SU-DHL-6 (cell line): ENCODE results near the gene RNF220.

Experiments used
- H2AFZ ChIP-seq: fragments of 200-600 bp; sonication (generic); 2 replicates; pipeline ENCODE4 v1.6.1; 2014; ENCODE audit warnings: low read depth, mild to moderate bottlenecking, moderate library complexity, mixed read lengths, antibody characterized with exemption, low read length; ENCODE audit not compliant: severe bottlenecking
- H3F3A ChIP-seq: fragments of 200-600 bp; shearing (Covaris generic); 2 replicates; pipeline ENCODE4 v1.6.0; 2016; ENCODE audit warnings: antibody characterized with exemption, mild to moderate bottlenecking; ENCODE audit not compliant: insufficient read depth
- H3K27ac ChIP-seq: fragments of 200-600 bp; sonication (generic); 2 replicates; pipeline ENCODE4 v1.5.1; 2016; ENCODE audit warnings: low read depth, mild to moderate bottlenecking, low read length, moderate library complexity, mixed read lengths
- H3K27me3 ChIP-seq: fragments of 200-600 bp; sonication (generic), shearing (Covaris generic); 2 replicates; pipeline ENCODE4 v1.6.0; 2014; ENCODE audit warnings: mild to moderate bottlenecking, low read length
- H3K36me3 ChIP-seq: fragments of 200-600 bp; sonication (generic); 2 replicates; pipeline ENCODE4 v1.6.1; 2014; ENCODE audit warnings: mild to moderate bottlenecking, low read length, mixed read lengths
- H3K4me2 ChIP-seq: fragments of 300-600, 200-600 bp; shearing (Covaris generic), sonication (generic); 2 replicates; pipeline ENCODE4 v1.6.0; 2014; ENCODE audit warnings: low read length, low read depth, mild to moderate bottlenecking; ENCODE audit not compliant: poor library complexity, severe bottlenecking
- H3K4me3 ChIP-seq: fragments of 200-600 bp; sonication (generic); 2 replicates; pipeline ENCODE4 v1.5.1; 2014; ENCODE audit warnings: antibody characterized with exemption, low read length, mild to moderate bottlenecking, mixed read lengths; ENCODE audit not compliant: insufficient read depth, poor library complexity, severe bottlenecking
- H3K79me2 ChIP-seq: fragments of 200-600 bp; sonication (generic); 2 replicates; pipeline ENCODE4 v1.6.1; 2014; ENCODE audit warnings: mild to moderate bottlenecking, low read length, moderate library complexity; ENCODE audit not compliant: insufficient read depth
- H3K9ac ChIP-seq: fragments of 200-600 bp; sonication (generic); 2 replicates; pipeline ENCODE4 v1.7.0; 2014; ENCODE audit warnings: mild to moderate bottlenecking, low read length
- H3K9me2 ChIP-seq: fragments of 200-600 bp; sonication (generic); replicated peaks from 2 replicates; pipeline ENCODE4 v1.6.1; 2014; ENCODE audit warnings: low read length; ENCODE audit not compliant: insufficient read depth
- H3K9me3 ChIP-seq: fragments of 200-600 bp; sonication (generic); 2 replicates; pipeline ENCODE4 v1.6.1; 2014; ENCODE audit warnings: low read length, mixed read lengths; ENCODE audit not compliant: insufficient read depth
- H4K20me1 ChIP-seq: fragments of 200-600 bp; sonication (generic); 2 replicates; pipeline ENCODE4 v1.6.1; 2014; ENCODE audit warnings: low read depth, mild to moderate bottlenecking, antibody characterized with exemption, low read length, moderate library complexity, mixed read lengths
- CTCF ChIP-seq: fragments of 200-600 bp; sonication (generic); IDR thresholded peaks from one replicate; pipeline ENCODE4 v1.5.1; 2017; ENCODE audit warnings: antibody characterized with exemption, mild to moderate bottlenecking, low read length, moderate library complexity; ENCODE audit not compliant: insufficient read depth, poor library complexity, severe bottlenecking
- EZH2phosphoT487 ChIP-seq: fragments of 200-600 bp; sonication (generic), shearing (Covaris generic); conservative IDR thresholded peaks from 2 replicates; pipeline ENCODE4 v1.6.1; 2018; ENCODE audit warnings: mild to moderate bottlenecking, antibody characterized with exemption, low read length, moderate library complexity, mixed read lengths

The RNF220 gene

GRCh38 chr1:44536357-44537209 lies 131.5 kb downstream of the RNF220 start:
- Histone ChIP-seq H3F3A (no peaks in the 10 kb centered on the region), H2AFZ (no peak overlapping the region), H3K79me2 (no peaks in the 10 kb centered on the region), H3K27me3 (no peaks in the 10 kb centered on the region), H3K4me3 (no peak overlapping the region), H3K36me3 (no peaks in the 10 kb centered on the region), H3K4me2 (no peak overlapping the region), H3K27ac (no peak overlapping the region), H4K20me1 (no peaks in the 10 kb centered on the region), H3K9me3 (no peaks in the 10 kb centered on the region), H3K9me2 (no peaks in the 10 kb centered on the region), H3K9ac (no peak overlapping the region)
- no peak for TF ChIP-seq CTCF
- no peak for TF ChIP-seq EZH2phosphoT487

- Histone ChIP-seq H3K9me3 (no peaks in the 10 kb centered on the region), H3K79me2 (no peaks in the 10 kb centered on the region), H3K4me2 (no peak overlapping the region)
Observed at GRCh38 chr1:44537538-44537937, 132.5 kb downstream of the RNF220 start.

GRCh38 chr1:44537956-44538355 lies 132.9 kb downstream of the RNF220 start:
- no peaks in the 10 kb centered on the region for H3K27me3 ChIP-seq
- H3K9ac ChIP-seq = no peak overlapping the region
- H3K27ac ChIP-seq = no peak overlapping the region
- H3K36me3 ChIP-seq = no peaks in the 10 kb centered on the region
- no peak overlapping the region for H3K4me2 ChIP-seq
- H2AFZ ChIP-seq = no peak overlapping the region
- H4K20me1 ChIP-seq = no peaks in the 10 kb centered on the region
- H3K4me3 ChIP-seq = no peak overlapping the region
- no peaks in the 10 kb centered on the region for H3K79me2 ChIP-seq
- TF ChIP-seq CTCF = no peak
- no peak for TF ChIP-seq EZH2phosphoT487
- no peaks in the 10 kb centered on the region for H3F3A ChIP-seq
- H3K9me2 ChIP-seq = no peaks in the 10 kb centered on the region
- no peaks in the 10 kb centered on the region for H3K9me3 ChIP-seq

More at GRCh38 chr1:44537538-44537937, 132.5 kb downstream of the RNF220 start:
- Histone ChIP-seq H3K9me2 (no peaks in the 10 kb centered on the region), H3K9ac (no peak overlapping the region), H3K27me3 (no peaks in the 10 kb centered on the region), H4K20me1 (no peaks in the 10 kb centered on the region), H3K4me3 (no peak overlapping the region), H3F3A (no peaks in the 10 kb centered on the region), H3K27ac (no peak overlapping the region), H3K36me3 (no peaks in the 10 kb centered on the region), H2AFZ (no peak overlapping the region)
- TF ChIP-seq EZH2phosphoT487 (no peak), CTCF (no peak)
